ENCODE results near the gene CNIH2.
A peak's percentile ranks its signal among the peaks of the same experiment; 100 is the strongest.
"Not testable (repeated sequence)": the region's sequence is repeated elsewhere in the genome, so short reads cannot be mapped to it uniquely, and the experiment has no call there.

The CNIH2 gene

DNA sequence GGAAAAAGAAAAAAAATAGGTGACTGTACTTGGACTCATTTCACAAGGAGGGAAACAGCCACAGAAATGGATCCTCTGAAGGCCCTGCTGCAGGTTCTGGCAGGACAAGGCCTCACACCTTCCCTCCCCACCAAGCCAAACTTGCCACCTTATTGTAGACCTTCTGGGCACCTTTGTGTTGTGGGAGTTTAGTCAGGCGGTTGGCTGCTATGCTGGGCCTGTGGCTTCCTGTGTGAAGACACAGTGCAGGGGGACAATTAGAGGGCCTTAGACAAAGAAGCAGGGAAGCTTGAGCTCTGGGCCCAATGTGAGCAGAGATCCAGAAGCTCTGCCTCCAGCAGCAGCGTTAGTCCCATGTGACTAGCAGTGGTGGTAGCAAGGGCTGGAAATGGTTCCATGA, 5.4 kb upstream of the CNIH2 start:
- H3K4me3 ChIP-seq (ENCODE audit: low read depth, low read length), result no peak overlapping the region
- TF ChIP-seq, protein P1, sequence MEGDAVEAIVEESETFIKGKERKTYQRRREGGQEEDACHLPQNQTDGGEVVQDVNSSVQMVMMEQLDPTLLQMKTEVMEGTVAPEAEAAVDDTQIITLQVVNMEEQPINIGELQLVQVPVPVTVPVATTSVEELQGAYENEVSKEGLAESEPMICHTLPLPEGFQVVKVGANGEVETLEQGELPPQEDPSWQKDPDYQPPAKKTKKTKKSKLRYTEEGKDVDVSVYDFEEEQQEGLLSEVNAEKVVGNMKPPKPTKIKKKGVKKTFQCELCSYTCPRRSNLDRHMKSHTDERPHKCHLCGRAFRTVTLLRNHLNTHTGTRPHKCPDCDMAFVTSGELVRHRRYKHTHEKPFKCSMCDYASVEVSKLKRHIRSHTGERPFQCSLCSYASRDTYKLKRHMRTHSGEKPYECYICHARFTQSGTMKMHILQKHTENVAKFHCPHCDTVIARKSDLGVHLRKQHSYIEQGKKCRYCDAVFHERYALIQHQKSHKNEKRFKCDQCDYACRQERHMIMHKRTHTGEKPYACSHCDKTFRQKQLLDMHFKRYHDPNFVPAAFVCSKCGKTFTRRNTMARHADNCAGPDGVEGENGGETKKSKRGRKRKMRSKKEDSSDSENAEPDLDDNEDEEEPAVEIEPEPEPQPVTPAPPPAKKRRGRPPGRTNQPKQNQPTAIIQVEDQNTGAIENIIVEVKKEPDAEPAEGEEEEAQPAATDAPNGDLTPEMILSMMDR (IDR thresholded peaks at IDR 0.05; ENCODE audit: low read depth, low read length), result no peak
- TF ChIP-seq POLR2A (IDR thresholded peaks at IDR 0.05; ENCODE audit: extremely low read depth, insufficient read length) (no peak), MYC (IDR thresholded peaks at IDR 0.05; ENCODE audit: low read depth, low read length) (no peak)
- TF ChIP-seq, protein P2, sequence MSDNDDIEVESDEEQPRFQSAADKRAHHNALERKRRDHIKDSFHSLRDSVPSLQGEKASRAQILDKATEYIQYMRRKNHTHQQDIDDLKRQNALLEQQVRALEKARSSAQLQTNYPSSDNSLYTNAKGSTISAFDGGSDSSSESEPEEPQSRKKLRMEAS (IDR thresholded peaks at IDR 0.05; ENCODE audit: low read depth, low read length), result no peak
- no peak for DNase-seq (ENCODE audit: low read depth)

DNA sequence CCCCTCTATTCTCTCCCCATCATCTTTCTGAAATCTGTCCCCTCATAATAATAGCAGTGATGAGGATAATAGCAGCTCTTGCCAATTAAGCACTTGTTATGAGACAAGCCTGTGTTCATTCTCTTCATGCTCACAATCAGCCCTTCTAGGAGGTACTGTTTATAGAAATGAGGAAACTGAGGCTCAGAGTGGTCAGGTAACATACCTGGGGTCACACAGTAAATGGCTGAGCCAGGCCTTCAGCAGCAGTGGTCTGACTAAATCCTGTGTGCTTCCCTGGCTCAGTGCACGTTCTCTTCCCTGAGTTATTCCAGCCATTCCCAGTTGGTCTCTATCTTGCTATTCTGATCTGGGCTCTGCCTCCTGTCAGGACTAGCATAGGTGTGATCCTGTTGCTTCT, 3.8 kb upstream of the CNIH2 start:
- no peak for DNase-seq (ENCODE audit: low read depth)
- no peak overlapping the region for H3K4me3 ChIP-seq (ENCODE audit: low read depth, low read length)
- no peak for TF ChIP-seq MYC (IDR thresholded peaks at IDR 0.05; ENCODE audit: low read depth, low read length)
- TF ChIP-seq POLR2A (IDR thresholded peaks at IDR 0.05; ENCODE audit: extremely low read depth, insufficient read length), result no peak
- TF ChIP-seq, protein P2 (IDR thresholded peaks at IDR 0.05; ENCODE audit: low read depth, low read length), result no peak
- TF ChIP-seq, protein P1 (IDR thresholded peaks at IDR 0.05; ENCODE audit: low read depth, low read length), result no peak

DNA sequence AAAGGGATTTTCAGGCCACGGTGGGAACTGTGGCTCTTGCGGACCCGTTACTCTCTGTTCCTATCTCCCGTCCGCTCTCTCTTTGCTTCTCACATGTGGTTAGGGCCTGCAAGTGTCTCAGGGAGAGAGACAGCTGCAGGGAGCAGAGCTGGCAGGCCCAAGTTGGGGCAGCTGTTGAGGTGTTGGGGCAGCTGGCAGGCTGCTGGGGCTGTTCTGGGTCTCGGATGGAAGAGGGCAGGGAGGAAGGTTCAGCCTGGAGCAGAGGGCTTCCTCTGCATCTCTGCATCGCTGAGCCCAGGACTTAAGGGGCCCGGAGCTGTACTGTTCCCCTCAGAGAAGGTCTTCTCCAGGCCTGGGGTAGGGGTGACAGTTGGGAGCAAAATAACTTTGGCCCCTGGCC, 2.6 kb upstream of the CNIH2 start:
- H3K4me3 ChIP-seq (ENCODE audit: low read depth, low read length), result no peak overlapping the region
- no peak for DNase-seq (ENCODE audit: low read depth)
- TF ChIP-seq, protein P2 (IDR thresholded peaks at IDR 0.05; ENCODE audit: low read depth, low read length), result no peak
- TF ChIP-seq POLR2A (IDR thresholded peaks at IDR 0.05; ENCODE audit: extremely low read depth, insufficient read length) (no peak), MYC (IDR thresholded peaks at IDR 0.05; ENCODE audit: low read depth, low read length) (no peak)
- TF ChIP-seq, protein P1 (IDR thresholded peaks at IDR 0.05; ENCODE audit: low read depth, low read length), result no peak

DNA sequence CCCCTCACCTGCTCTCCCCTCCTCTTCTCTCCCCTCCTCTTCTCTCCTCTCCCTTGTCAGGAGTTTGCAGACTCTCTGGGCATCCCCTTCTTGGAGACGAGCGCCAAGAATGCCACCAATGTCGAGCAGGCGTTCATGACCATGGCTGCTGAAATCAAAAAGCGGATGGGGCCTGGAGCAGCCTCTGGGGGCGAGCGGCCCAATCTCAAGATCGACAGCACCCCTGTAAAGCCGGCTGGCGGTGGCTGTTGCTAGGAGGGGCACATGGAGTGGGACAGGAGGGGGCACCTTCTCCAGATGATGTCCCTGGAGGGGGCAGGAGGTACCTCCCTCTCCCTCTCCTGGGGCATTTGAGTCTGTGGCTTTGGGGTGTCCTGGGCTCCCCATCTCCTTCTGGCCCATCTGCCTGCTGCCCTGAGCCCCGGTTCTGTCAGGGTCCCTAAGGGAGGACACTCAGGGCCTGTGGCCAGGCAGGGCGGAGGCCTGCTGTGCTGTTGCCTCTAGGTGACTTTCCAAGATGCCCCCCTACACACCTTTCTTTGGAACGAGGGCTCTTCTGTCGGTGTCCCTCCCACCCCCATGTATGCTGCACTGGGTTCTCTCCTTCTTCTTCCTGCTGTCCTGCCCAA, 1.9 kb upstream of the CNIH2 start:
- no peak for DNase-seq (ENCODE audit: low read depth)
- H3K4me3 ChIP-seq (ENCODE audit: low read depth, low read length), result no peak overlapping the region
- TF ChIP-seq, protein P2 (IDR thresholded peaks at IDR 0.05; ENCODE audit: low read depth, low read length), result no peak
- TF ChIP-seq MYC (IDR thresholded peaks at IDR 0.05; ENCODE audit: low read depth, low read length) (no peak), POLR2A (IDR thresholded peaks at IDR 0.05; ENCODE audit: extremely low read depth, insufficient read length) (no peak)
- TF ChIP-seq, protein P1 (IDR thresholded peaks at IDR 0.05; ENCODE audit: low read depth, low read length), result no peak

DNA sequence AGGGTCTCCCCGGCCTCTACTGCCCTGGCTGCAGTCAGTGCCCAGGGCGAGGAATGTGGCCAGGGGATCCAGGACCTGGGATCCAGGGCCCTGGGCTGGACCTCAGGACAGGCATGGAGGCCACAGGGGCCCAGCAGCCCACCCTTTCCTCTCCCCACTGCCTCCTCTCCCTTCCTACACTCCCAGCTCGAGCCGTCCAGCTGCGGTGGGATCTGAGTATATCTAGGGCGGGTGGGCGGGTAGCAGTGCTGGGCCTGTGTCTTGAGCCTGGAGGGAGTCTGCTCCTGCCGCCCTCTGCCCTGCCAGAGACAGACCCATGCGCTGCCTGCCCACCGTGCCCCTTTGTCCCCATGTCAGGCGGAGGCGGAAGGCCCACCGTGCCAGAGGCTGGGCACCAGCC, 1.4 kb upstream of the CNIH2 start:
- not testable (repeated sequence) for DNase-seq (ENCODE audit: low read depth); H3K4me3 ChIP-seq (ENCODE audit: low read depth, low read length)

DNA sequence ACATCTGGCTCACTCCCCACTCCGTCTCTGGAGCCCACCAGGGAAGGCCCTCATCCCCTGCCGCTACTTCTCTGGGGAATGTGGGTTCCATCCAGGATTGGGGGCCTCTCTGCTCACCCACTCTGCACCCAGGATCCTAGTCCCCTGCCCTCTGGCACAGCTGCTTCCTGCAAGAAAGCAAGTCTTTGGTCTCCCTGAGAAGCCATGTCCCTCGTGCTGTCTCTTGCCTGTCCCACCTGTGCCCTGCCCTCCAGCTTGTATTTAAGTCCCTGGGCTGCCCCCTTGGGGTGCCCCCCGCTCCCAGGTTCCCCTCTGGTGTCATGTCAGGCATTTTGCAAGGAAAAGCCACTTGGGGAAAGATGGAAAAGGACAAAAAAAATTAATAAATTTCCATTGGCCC, 911 bp upstream of the CNIH2 start:
- H3K4me3 ChIP-seq (ENCODE audit: low read depth, low read length); DNase-seq (ENCODE audit: low read depth): not testable (repeated sequence)

DNA sequence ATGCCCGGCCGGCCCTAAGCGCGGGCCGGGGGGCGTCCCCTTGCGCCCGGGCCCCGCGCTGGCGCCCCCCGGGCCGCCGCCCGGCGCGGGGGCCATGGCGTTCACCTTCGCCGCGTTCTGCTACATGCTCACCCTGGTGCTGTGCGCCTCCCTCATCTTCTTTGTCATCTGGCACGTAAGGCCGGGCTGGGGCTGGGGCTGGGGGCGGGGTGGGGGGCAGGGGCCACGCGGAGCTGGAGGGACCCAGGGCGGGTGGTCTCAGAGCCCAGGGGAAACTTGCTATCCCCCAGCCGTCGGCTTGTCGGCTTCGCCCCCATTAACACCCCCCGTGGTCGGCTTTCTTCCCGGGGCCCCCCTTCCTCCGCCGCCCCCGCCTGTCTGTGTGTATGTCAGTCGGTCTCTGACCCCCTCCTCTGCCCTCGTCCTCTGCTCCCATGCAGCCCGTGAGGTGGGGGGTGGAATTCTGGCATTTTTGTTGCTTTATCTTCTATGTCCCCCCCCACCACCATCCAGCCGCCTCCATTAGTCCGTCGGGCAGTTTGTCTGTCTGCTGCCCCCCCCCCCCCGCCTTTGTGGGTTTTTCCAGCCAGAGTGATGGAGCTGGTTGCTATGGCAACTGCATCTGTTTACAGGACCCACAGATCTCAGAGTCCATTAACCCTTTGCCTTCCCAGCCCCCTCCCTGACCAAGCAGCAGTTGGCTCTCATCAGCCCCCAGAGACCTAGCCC, 552 bp downstream of the CNIH2 start:
- no peak overlapping the region for H3K4me3 ChIP-seq (ENCODE audit: low read depth, low read length)
- no peak for TF ChIP-seq MYC (IDR thresholded peaks at IDR 0.05; ENCODE audit: low read depth, low read length)
- no peak for TF ChIP-seq POLR2A (IDR thresholded peaks at IDR 0.05; ENCODE audit: extremely low read depth, insufficient read length)
- TF ChIP-seq, protein P1 (IDR thresholded peaks at IDR 0.05; ENCODE audit: low read depth, low read length), result no peak
- DNase-seq (ENCODE audit: low read depth), result peak; percentile 43
